HEK293 (cell line): ENCODE results near the gene PLCZ1.

Experiments used
- CTCF ChIA-PET: fragments of 350-600 bp; formaldehyde crosslinking; extraction: SDS; loops from one replicate; lab custom pipeline; 2021; ENCODE audit warnings: antibody characterized with exemption; lab: Yijun Ruan, JAX
- POLR2A ChIA-PET: fragments of 300-600 bp; formaldehyde crosslinking; extraction: SDS; loops from one replicate; lab custom pipeline; 2020; ENCODE audit warnings: antibody characterized with exemption, inconsistent platforms; lab: Yijun Ruan, JAX
- H3K27ac ChIP-seq: fragments of 200-500 bp; sonication (Bioruptor generic); 2 replicates; pipeline ENCODE4 v1.5.1; 2014; ENCODE audit warnings: low read depth, low read length, control low read depth, inconsistent platforms; ENCODE audit errors: extremely low read depth
- H3K36me3 ChIP-seq, 2 experiments: fragments of 200-500 bp in 1 of 2; sonication (Bioruptor generic) in 1 of 2; 1 replicate in 1 of 2; 2 replicates in 1 of 2; pipeline ENCODE4 v1.5.1; 2014 to 2017; ENCODE audit warnings: inconsistent platforms in 2 of 2, low read length in 2 of 2; ENCODE audit not compliant: control insufficient read depth in 2 of 2, insufficient read depth in 1 of 2
- H3K4me1 ChIP-seq: fragments of 200-500 bp; sonication (Bioruptor generic); 2 replicates; pipeline ENCODE4 v1.5.1; 2014; ENCODE audit warnings: mild to moderate bottlenecking, low read length, inconsistent platforms; ENCODE audit not compliant: control insufficient read depth, insufficient read depth
- H3K4me3 ChIP-seq: 2 replicates; pipeline ENCODE4 v1.5.1; 2011; ENCODE audit warnings: low read depth, mild to moderate bottlenecking, control low read depth, low read length, moderate library complexity
- H3K9me3 ChIP-seq: fragments of 200-500 bp; sonication (Bioruptor generic); 2 replicates; pipeline ENCODE4 v1.5.1; 2014; ENCODE audit warnings: low read depth, low read length, inconsistent platforms; ENCODE audit not compliant: control insufficient read depth, insufficient read depth
- AEBP2 ChIP-seq: fragments of 450-650 bp; formaldehyde crosslinking; IDR thresholded peaks from 2 replicates; pipeline ENCODE4 v1.5.1; 2016; ENCODE audit warnings: missing biosample characterization, missing genetic modification characterization, borderline replicate concordance
- BCL11A ChIP-seq: fragments of 450-650 bp; formaldehyde crosslinking; IDR thresholded peaks from 2 replicates; pipeline ENCODE4 v1.5.1; 2016; ENCODE audit warnings: low read depth, missing biosample characterization, missing genetic modification characterization
- EGR2 ChIP-seq: fragments of 450-650 bp; formaldehyde crosslinking; IDR thresholded peaks from 2 replicates; pipeline ENCODE4 v1.5.1; 2016; ENCODE audit warnings: low read depth, missing biosample characterization, missing genetic modification characterization
- GLI2 ChIP-seq: fragments of 450-650 bp; formaldehyde crosslinking; IDR thresholded peaks from 2 replicates; pipeline ENCODE4; 2017; ENCODE audit warnings: missing biosample characterization, missing genetic modification characterization, low read depth, borderline replicate concordance
- PRDM2 ChIP-seq: fragments of 450-650 bp; formaldehyde crosslinking; IDR thresholded peaks from 2 replicates; pipeline ENCODE4 v1.5.1; 2016; ENCODE audit warnings: missing biosample characterization, missing genetic modification characterization, borderline replicate concordance
- SALL2 ChIP-seq: fragments of 450-650 bp; formaldehyde crosslinking; IDR thresholded peaks from 2 replicates; pipeline ENCODE4 v1.5.0; 2017; ENCODE audit warnings: missing biosample characterization, mild to moderate bottlenecking, missing genetic modification characterization, borderline replicate concordance
- SP7 ChIP-seq: fragments of 450-650 bp; formaldehyde crosslinking; IDR thresholded peaks from 2 replicates; pipeline ENCODE4 v1.5.1; 2016; ENCODE audit warnings: missing biosample characterization, missing genetic modification characterization
- TRIM28 ChIP-seq: IDR thresholded peaks from 2 replicates; pipeline ENCODE4 v1.6.1; 2011; ENCODE audit warnings: low read length, control low read depth, borderline replicate concordance
- YY1 ChIP-seq: fragments of 450-650 bp; formaldehyde crosslinking; IDR thresholded peaks from 2 replicates; pipeline ENCODE4 v1.5.1; 2018; ENCODE audit warnings: missing biosample characterization, missing genetic modification characterization
- ZBTB11 ChIP-seq: fragments of 450-650 bp; formaldehyde crosslinking; conservative IDR thresholded peaks from 2 replicates; pipeline ENCODE4 v1.5.1; 2016; ENCODE audit warnings: low read depth, missing biosample characterization, missing genetic modification characterization
- ZBTB48 ChIP-seq: fragments of 450-650 bp; formaldehyde crosslinking; IDR thresholded peaks from 2 replicates; pipeline ENCODE4 v1.5.1; 2016; ENCODE audit warnings: missing biosample characterization, missing genetic modification characterization
- ZNF2 ChIP-seq: fragments of 450-650 bp; formaldehyde crosslinking; IDR thresholded peaks from 2 replicates; pipeline ENCODE4 v1.5.1; 2016; ENCODE audit warnings: missing biosample characterization, missing genetic modification characterization
- ZNF292 ChIP-seq: fragments of 450-650 bp; formaldehyde crosslinking; IDR thresholded peaks from 2 replicates; pipeline ENCODE4 v1.5.1; 2016; ENCODE audit warnings: low read depth, missing biosample characterization, missing genetic modification characterization, borderline replicate concordance
- ZNF302 ChIP-seq: fragments of 450-650 bp; formaldehyde crosslinking; IDR thresholded peaks from 2 replicates; pipeline ENCODE4 v1.5.1; 2016; ENCODE audit warnings: missing biosample characterization, missing genetic modification characterization, low read depth
- ZNF423 ChIP-seq: fragments of 450-650 bp; formaldehyde crosslinking; IDR thresholded peaks from 2 replicates; pipeline ENCODE4 v1.5.1; 2016; ENCODE audit warnings: missing biosample characterization, missing genetic modification characterization
- ZNF510 ChIP-seq: fragments of 450-650 bp; formaldehyde crosslinking; IDR thresholded peaks from 2 replicates; pipeline ENCODE4 v1.5.1; 2018; ENCODE audit warnings: mild to moderate bottlenecking, missing genetic modification characterization, missing biosample characterization; ENCODE audit not compliant: insufficient replicate concordance
- ZNF521 ChIP-seq: fragments of 450-650 bp; formaldehyde crosslinking; IDR thresholded peaks from 2 replicates; pipeline ENCODE4 v1.5.1; 2017; ENCODE audit warnings: missing biosample characterization, mild to moderate bottlenecking, missing genetic modification characterization
- ZNF529 ChIP-seq: fragments of 450-650 bp; formaldehyde crosslinking; IDR thresholded peaks from 2 replicates; pipeline ENCODE4 v1.5.1; 2017; ENCODE audit warnings: missing genetic modification characterization, missing biosample characterization; ENCODE audit not compliant: insufficient replicate concordance
- ZNF530 ChIP-seq: fragments of 450-650 bp; formaldehyde crosslinking; IDR thresholded peaks from 2 replicates; pipeline ENCODE4 v1.5.1; 2016; ENCODE audit warnings: low read depth, missing biosample characterization, missing genetic modification characterization
- ZNF692 ChIP-seq: fragments of 450-650 bp; formaldehyde crosslinking; IDR thresholded peaks from 2 replicates; pipeline ENCODE4 v1.5.1; 2016; ENCODE audit warnings: missing biosample characterization, missing genetic modification characterization
- ZNF707 ChIP-seq: fragments of 450-650 bp; formaldehyde crosslinking; IDR thresholded peaks from 2 replicates; pipeline ENCODE4 v1.5.1; 2016; ENCODE audit warnings: missing biosample characterization, missing genetic modification characterization
- ZNF777 ChIP-seq: fragments of 450-650 bp; formaldehyde crosslinking; IDR thresholded peaks from 2 replicates; pipeline ENCODE4 v1.5.1; 2017; ENCODE audit warnings: missing biosample characterization, missing genetic modification characterization, borderline replicate concordance

PLCZ1 gene

GRCh38 chr12:18750085-18750484, 12.3 kb upstream of the PLCZ1 start (continued):
- TF ChIP-seq EGR2 (tag by site-specific recombination) (no peak), ZNF529 (tag by site-specific recombination) (no peak), ZNF302 (tag by site-specific recombination) (no peak), ZNF707 (tag by site-specific recombination) (no peak), AEBP2 (tag by site-specific recombination) (no peak)

GRCh38 chr12:18749386-18749957, 11.7 kb upstream of the PLCZ1 start:
- no peak overlapping the region for H3K27ac ChIP-seq
- no peak for TF ChIP-seq ZBTB11 (tag by site-specific recombination)
- TF ChIP-seq ZNF302 (tag by site-specific recombination): no peak
- TF ChIP-seq ZNF423 (tag by site-specific recombination): no peak
- TF ChIP-seq ZBTB48 (tag by site-specific recombination): no peak
- no peak for TF ChIP-seq TRIM28
- TF ChIP-seq SP7: no peak
- no peak for TF ChIP-seq YY1 (tag by site-specific recombination)
- TF ChIP-seq ZNF510 (tag by site-specific recombination): no peak
- TF ChIP-seq ZNF777 (tag by site-specific recombination): no peak
- no peak for TF ChIP-seq ZNF530 (tag by site-specific recombination)
- no peak for TF ChIP-seq ZNF292 (tag by site-specific recombination)
- TF ChIP-seq ZNF2 (tag by site-specific recombination): no peak
- no peak for TF ChIP-seq SALL2
- TF ChIP-seq PRDM2: no peak
- TF ChIP-seq GLI2 (tag by site-specific recombination): no peak
- TF ChIP-seq ZNF521 (tag by site-specific recombination): no peak
- TF ChIP-seq BCL11A (tag by site-specific recombination): no peak
- TF ChIP-seq ZNF692: no peak
- no peaks in the 10 kb centered on the region for H3K9me3 ChIP-seq
- no peaks in the 10 kb centered on the region for H3K36me3 ChIP-seq
- POLR2A ChIA-PET: no interaction called here
- no peaks in the 10 kb centered on the region for H3K4me1 ChIP-seq
- no peak overlapping the region for H3K4me3 ChIP-seq
- CTCF ChIA-PET: interaction anchor here (0.7 to 1.0 kb wide), 2 partner anchors 429 to 1053 kb away, joined by 3 to 4 read pairs; no protein-coding TSS in a partner anchor
